ENCODE results near the gene GYG1. TPM values are rescaled to one million over a fixed set of nuclear protein-coding genes. Genes with fewer than 3 reads are reported as not detected.

Gene GYG1
- total RNA-seq, 1 donor = 43.6 TPM

DNA sequence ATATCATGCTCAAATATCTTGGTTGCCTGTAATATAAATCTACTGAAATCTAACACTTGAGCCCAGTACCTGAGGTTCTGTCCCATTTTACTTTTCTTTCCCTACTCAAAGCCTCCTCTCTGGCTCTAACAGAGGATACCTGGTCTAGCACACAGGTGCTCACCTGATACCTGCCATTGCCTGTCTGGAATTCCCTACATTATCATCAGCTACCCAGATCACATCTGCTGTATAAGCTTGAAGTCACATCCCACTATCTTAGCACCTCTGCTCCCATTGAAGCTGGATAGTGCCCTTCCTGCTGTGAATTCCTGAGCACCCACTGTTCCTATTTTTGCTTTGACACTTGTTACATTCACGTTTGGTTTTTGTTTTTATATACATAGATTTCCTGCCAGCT is 30.5 kb downstream of the GYG1 start:
- no peak overlapping the region for H3K4me3 ChIP-seq (ENCODE audit: low read depth, low read length)
- TF ChIP-seq, protein P1, sequence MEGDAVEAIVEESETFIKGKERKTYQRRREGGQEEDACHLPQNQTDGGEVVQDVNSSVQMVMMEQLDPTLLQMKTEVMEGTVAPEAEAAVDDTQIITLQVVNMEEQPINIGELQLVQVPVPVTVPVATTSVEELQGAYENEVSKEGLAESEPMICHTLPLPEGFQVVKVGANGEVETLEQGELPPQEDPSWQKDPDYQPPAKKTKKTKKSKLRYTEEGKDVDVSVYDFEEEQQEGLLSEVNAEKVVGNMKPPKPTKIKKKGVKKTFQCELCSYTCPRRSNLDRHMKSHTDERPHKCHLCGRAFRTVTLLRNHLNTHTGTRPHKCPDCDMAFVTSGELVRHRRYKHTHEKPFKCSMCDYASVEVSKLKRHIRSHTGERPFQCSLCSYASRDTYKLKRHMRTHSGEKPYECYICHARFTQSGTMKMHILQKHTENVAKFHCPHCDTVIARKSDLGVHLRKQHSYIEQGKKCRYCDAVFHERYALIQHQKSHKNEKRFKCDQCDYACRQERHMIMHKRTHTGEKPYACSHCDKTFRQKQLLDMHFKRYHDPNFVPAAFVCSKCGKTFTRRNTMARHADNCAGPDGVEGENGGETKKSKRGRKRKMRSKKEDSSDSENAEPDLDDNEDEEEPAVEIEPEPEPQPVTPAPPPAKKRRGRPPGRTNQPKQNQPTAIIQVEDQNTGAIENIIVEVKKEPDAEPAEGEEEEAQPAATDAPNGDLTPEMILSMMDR (IDR thresholded peaks at IDR 0.05; ENCODE audit: insufficient read depth, low read depth, low read length) = no peak
- no peak for DNase-seq (ENCODE audit: low read depth)

DNA sequence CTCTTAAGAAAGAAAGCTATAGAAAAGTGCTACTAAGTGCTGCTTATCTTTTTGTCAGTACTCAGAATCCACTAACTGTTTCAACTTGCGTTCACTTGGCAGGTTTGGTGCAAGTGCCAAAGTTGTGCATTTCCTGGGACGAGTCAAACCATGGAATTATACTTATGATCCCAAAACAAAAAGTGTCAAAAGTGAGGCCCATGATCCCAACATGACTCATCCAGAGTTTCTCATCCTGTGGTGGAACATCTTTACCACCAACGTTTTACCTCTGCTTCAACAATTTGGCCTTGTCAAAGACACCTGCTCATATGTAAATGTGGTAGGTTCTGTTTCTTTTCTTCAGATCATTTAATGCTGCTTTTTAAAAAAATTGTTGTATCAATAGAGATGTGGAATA is 32.6 kb downstream of the GYG1 start:
- no peak for DNase-seq (ENCODE audit: low read depth)
- TF ChIP-seq, protein P1 (IDR thresholded peaks at IDR 0.05; ENCODE audit: insufficient read depth, low read depth, low read length) = no peak
- H3K4me3 ChIP-seq (ENCODE audit: low read depth, low read length) = no peak overlapping the region

DNA sequence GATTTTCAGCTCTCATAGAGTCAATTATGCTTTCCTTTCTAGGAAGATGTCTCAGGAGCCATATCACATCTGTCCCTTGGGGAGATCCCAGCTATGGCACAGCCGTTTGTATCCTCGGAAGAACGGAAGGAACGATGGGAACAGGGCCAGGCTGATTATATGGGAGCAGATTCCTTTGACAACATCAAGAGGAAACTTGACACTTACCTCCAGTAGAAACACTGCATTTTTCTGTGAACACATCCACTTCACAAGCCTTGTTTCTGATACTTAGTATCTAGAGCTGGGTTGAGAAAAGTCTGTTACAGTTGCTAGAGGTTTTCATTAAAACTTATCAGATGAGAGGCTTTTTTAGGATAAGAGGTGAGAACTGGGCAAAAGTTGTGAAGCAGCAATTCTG is 35.4 kb downstream of the GYG1 start:
- no peak overlapping the region for H3K4me3 ChIP-seq (ENCODE audit: low read depth, low read length)
- TF ChIP-seq, protein P1 (IDR thresholded peaks at IDR 0.05; ENCODE audit: insufficient read depth, low read depth, low read length) = no peak
- DNase-seq (ENCODE audit: low read depth) = no peak

DNA sequence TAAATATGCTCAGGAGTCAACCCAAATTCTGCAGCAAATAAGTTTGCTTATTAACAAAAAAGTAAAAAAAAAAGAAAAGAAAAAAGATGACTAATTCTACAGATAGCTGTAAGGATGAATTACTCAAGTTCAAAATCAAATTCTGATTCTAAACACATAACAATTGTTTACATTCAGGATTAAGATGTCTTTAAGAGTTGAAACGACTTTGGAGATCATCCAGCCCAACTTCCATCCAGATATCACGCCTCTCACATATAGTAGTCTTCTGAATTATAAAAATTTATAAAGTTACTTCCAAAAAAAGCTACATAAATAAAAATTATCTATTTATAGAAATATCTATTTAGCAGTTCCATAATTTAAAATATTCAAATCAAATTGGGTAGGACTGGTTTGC is 39.8 kb downstream of the GYG1 start:
- TF ChIP-seq, protein P1 (IDR thresholded peaks at IDR 0.05; ENCODE audit: insufficient read depth, low read depth, low read length) = no peak
- H3K4me3 ChIP-seq (ENCODE audit: low read depth, low read length) = no peak overlapping the region
- peak; percentile 51 for DNase-seq (ENCODE audit: low read depth)

DNA sequence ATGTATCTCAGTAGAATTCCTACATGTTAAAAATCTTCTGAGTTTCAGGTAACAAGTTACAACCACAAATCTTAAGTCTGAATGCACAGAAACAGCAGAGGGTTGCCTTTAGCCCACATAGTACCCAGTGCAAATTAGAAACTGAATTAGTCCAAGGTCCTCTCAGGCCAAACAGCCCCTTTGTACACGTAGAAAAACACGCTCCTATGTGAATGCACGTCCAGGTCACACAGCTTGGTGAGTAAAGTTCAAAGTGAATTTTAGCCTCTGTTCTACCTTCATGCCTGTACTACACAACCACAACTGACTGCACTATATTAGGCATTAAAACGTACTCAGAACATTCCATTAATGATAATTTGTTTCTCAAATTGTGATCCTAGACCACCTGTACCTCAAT is 46.3 kb downstream of the GYG1 start:
- TF ChIP-seq, protein P1 (IDR thresholded peaks at IDR 0.05; ENCODE audit: insufficient read depth, low read depth, low read length) = no peak
- DNase-seq (ENCODE audit: low read depth) = no peak
- no peak overlapping the region for H3K4me3 ChIP-seq (ENCODE audit: low read depth, low read length)

DNA sequence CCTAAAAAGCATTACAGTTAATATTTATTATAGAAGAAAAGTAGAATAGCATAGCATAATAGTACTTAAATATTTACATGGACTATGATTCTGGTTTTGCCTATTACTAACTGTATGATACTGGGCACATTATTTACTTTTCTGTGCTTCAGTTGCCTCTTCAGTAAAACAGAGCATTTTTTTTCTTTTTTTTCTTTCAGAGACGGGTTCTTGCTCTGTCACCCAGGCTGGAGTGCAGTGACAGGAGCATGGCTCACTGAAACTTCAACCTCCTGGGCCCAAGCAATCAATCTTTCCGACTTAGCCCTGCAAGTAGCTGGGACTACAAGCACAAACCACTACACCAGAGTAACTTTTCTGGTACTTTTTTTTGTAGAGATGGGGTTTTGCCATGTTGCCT is 47.0 kb downstream of the GYG1 start:
- H3K4me3 ChIP-seq (ENCODE audit: low read depth, low read length) = no peak overlapping the region
- DNase-seq (ENCODE audit: low read depth) = no peak
- TF ChIP-seq, protein P1 (IDR thresholded peaks at IDR 0.05; ENCODE audit: insufficient read depth, low read depth, low read length) = no peak

DNA sequence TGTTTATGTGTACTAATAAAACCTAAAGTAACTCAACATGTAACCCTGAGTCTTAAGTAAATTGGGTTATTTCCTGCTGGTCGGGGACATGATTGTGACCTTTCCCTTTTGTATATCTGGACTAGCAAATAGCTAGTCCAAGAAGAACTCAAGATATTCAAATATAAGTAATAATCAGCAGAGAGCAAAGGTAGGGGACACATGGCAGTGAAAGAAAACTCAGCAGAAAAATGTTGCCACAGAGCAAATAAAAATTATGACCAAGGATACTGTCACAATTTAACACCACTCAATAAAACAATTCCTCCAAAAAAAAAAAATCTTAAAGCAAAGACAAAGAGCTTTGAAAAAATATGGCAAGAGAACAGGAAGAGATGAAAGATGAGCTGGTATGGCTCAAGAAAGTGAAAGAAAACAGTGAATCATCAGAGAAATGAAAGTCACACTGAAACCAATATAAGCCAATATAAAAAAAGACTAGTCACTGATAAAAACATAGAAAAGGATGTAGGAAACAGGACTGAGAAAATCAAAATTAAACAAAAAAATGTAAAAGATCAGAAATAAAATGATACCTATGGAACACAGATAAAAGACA is 51.5 kb downstream of the GYG1 start:
- DNase-seq (ENCODE audit: low read depth) = peak; percentile 31
- TF ChIP-seq, protein P1 (IDR thresholded peaks at IDR 0.05; ENCODE audit: insufficient read depth, low read depth, low read length) = no peak
- H3K4me3 ChIP-seq (ENCODE audit: low read depth, low read length) = no peak overlapping the region
